GM19238 (cell line): ENCODE results near the gene LGALS12.

Experiments
- DNase-seq: peaks from one replicate; pipeline ENCODE4 v3.0.0; 2011; ENCODE audit warnings: low spot score; ENCODE audit not compliant: insufficient read length

The LGALS12 gene

GRCh38 chr11:63505857-63506528 lies at the start of gene LGALS12:
TSS of gene LGALS12 (plus strand) at chr11:63506084. CDS start at chr11:63506459, 375 bp downstream.
- no peak for DNase-seq

- DNase-seq: no peak
Measured at GRCh38 chr11:63459586-63459985, 46.3 kb upstream of the LGALS12 start.

GRCh38 chr11:63462137-63462536 lies 43.7 kb upstream of the LGALS12 start:
- DNase-seq: no peak

- no peak for DNase-seq
Measured at GRCh38 chr11:63470311-63470710, 35.6 kb upstream of the LGALS12 start.

- DNase-seq: no peak
Measured at GRCh38 chr11:63472372-63472771, 33.5 kb upstream of the LGALS12 start.

- DNase-seq: no peak
Measured at GRCh38 chr11:63476618-63477017, 29.3 kb upstream of the LGALS12 start.

GRCh38 chr11:63478896-63479295 lies 27.0 kb upstream of the LGALS12 start:
- DNase-seq: peak; percentile 53

GRCh38 chr11:63480039-63480438 lies 25.8 kb upstream of the LGALS12 start:
- no peak for DNase-seq

- no peak for DNase-seq
Measured at GRCh38 chr11:63485777-63486176, 20.1 kb upstream of the LGALS12 start.

- no peak for DNase-seq
Measured at GRCh38 chr11:63488789-63489188, 17.1 kb upstream of the LGALS12 start.

- DNase-seq: no peak
Measured at GRCh38 chr11:63489879-63490278, 16.0 kb upstream of the LGALS12 start.

GRCh38 chr11:63490551-63491239 lies 15.2 kb upstream of the LGALS12 start, which contains the start of gene PLAAT5:
TSS of gene PLAAT5 (minus strand) at chr11:63491167. CDS start at chr11:63491034, 133 bp downstream.
- DNase-seq: no peak

GRCh38 chr11:63491240-63491587 lies 14.7 kb upstream of the LGALS12 start:
- no peak for DNase-seq

- DNase-seq: no peak
Measured at GRCh38 chr11:63491636-63492372, 14.1 kb upstream of the LGALS12 start.

- no peak for DNase-seq
Measured at GRCh38 chr11:63492441-63492840, 13.4 kb upstream of the LGALS12 start.

- no peak for DNase-seq
Measured at GRCh38 chr11:63493127-63493526, 12.8 kb upstream of the LGALS12 start.

- DNase-seq: no peak
Measured at GRCh38 chr11:63494975-63495374, 10.9 kb upstream of the LGALS12 start.

GRCh38 chr11:63499874-63500273 lies 6.0 kb upstream of the LGALS12 start:
- no peak for DNase-seq

GRCh38 chr11:63501236-63501635 lies 4.6 kb upstream of the LGALS12 start:
- DNase-seq: no peak

- DNase-seq: no peak
Measured at GRCh38 chr11:63502252-63502820, 3.5 kb upstream of the LGALS12 start.

GRCh38 chr11:63503492-63503891 lies 2.4 kb upstream of the LGALS12 start:
- no peak for DNase-seq

GRCh38 chr11:63504054-63504453 lies 1.8 kb upstream of the LGALS12 start:
- DNase-seq: no peak
